Panc1 (cell line): Measurements from ENCODE around the gene DPM2. TPM values are rescaled to one million over a fixed set of nuclear protein-coding genes. Genes with fewer than 3 reads are reported as not detected.

Experiments used
- ATAC-seq: fragments of 200-7000 bp; cut with Tn5 transposase; 2 replicates; pipeline ENCODE4 v1.9.1; 2020; ENCODE audit warnings: mild to moderate bottlenecking, moderate library complexity
- BruUV-seq: library from RNA; stranded (reverse); fragments of 400-500 nt; replicated peaks from 2 replicates; lab custom pipeline; 2021; lab: Mats Ljungman, UMichigan
- CTCF ChIA-PET: fragments of 300-600 bp; sonication (Branson Sonifier 250); formaldehyde crosslinking; loops from one replicate; lab custom pipeline; 2022; ENCODE audit warnings: antibody characterized with exemption; lab: Charles Lee
- POLR2A ChIA-PET: fragments of 300-600 bp; sonication (Branson Sonifier 250); formaldehyde crosslinking; loops from one replicate; lab custom pipeline; 2022; ENCODE audit warnings: antibody characterized with exemption; lab: Charles Lee
- DNase-seq: peaks from one replicate; pipeline ENCODE4 v3.0.0-alpha.2; 2010; ENCODE audit warnings: low read depth, low spot score
- H3K27ac ChIP-seq: 2 replicates; pipeline ENCODE4 v1.5.1; 2011; ENCODE audit warnings: mild to moderate bottlenecking, low read length, inconsistent platforms
- H3K27me3 ChIP-seq: fragments of 200-500 bp; sonication (Bioruptor generic); 2 replicates; pipeline ENCODE4 v1.6.0; 2014; ENCODE audit warnings: low read length, inconsistent platforms; ENCODE audit not compliant: control insufficient read depth, insufficient read depth
- H3K36me3 ChIP-seq: fragments of 200-500 bp; sonication (Bioruptor generic); 2 replicates; pipeline ENCODE4 v1.5.1; 2014; ENCODE audit warnings: inconsistent platforms, mild to moderate bottlenecking, low read length, moderate library complexity; ENCODE audit not compliant: control insufficient read depth, insufficient read depth
- H3K4me1 ChIP-seq: 2 replicates; pipeline ENCODE4 v1.5.1; 2011; ENCODE audit warnings: inconsistent platforms, mild to moderate bottlenecking, low read length, moderate library complexity; ENCODE audit not compliant: control insufficient read depth, insufficient read depth
- H3K4me3 ChIP-seq, 2 experiments: 2 replicates each; pipeline ENCODE4 v1.5.1; 2011 to 2012; ENCODE audit warnings: low read depth in 2 of 2, low read length in 2 of 2, mild to moderate bottlenecking in 2 of 2, inconsistent platforms in 1 of 2, moderate library complexity in 1 of 2
- H3K9me3 ChIP-seq: fragments of 200-500 bp; sonication (Bioruptor generic); 2 replicates; pipeline ENCODE4 v1.5.1; 2014; ENCODE audit warnings: low read depth, mild to moderate bottlenecking, inconsistent platforms, low read length, moderate library complexity; ENCODE audit not compliant: control insufficient read depth, insufficient read depth
- POLR2AphosphoS5 ChIP-seq: IDR thresholded peaks from 2 replicates; pipeline ENCODE4 v1.6.1; 2012; ENCODE audit warnings: mild to moderate bottlenecking, low read depth, low read length, moderate library complexity
- SIN3A ChIP-seq: IDR thresholded peaks from 2 replicates; pipeline ENCODE4 v1.6.1; 2012; ENCODE audit warnings: low read depth, mild to moderate bottlenecking, low read length, moderate library complexity, borderline replicate concordance; ENCODE audit not compliant: insufficient read depth
- TCF7L2 ChIP-seq: IDR thresholded peaks from 2 replicates; pipeline ENCODE4 v1.6.1; 2011; ENCODE audit warnings: mild to moderate bottlenecking, low read depth, low read length, inconsistent platforms
- in situ Hi-C: cut with HindIII; loops from 2 replicates; pipeline ENCODE4 v1.10.0; 2016; ENCODE audit warnings: low sequenced_read_pairs, low pct_unique_long_range_greater_than_20kb
- intact Hi-C: fragments of 100-400 bp; cut with micrococcal nuclease; formaldehyde crosslinking; loops from one replicate; pipeline ENCODE4 v1.10.0; 2022; ENCODE audit not compliant: unreplicated experiment
- total RNA-seq: library from RNA; stranded (reverse); gene quantifications from one replicate; pipeline ENCODE4 v1.2.1, GENCODE V29; 2021; ENCODE audit not compliant: unreplicated experiment
- TF ChIP-seq, protein P1 (sequence below): fragments of 450-650 bp; IDR thresholded peaks from 2 replicates; pipeline ENCODE4 v1.5.1; 2017; ENCODE audit warnings: mild to moderate bottlenecking
- TF ChIP-seq, protein P2 (sequence below), 2 experiments: IDR thresholded peaks; 2 replicates each; pipeline ENCODE4 v1.6.1; 2011 to 2012; ENCODE audit warnings: low read depth in 2 of 2, control low read depth in 1 of 2, low read length in 1 of 2, mild to moderate bottlenecking in 1 of 2, moderate library complexity in 1 of 2; ENCODE audit not compliant: insufficient read depth in 1 of 2

Gene DPM2
- total RNA-seq, 1 experiment from 2014 or later, result 58.7 TPM

DNA sequence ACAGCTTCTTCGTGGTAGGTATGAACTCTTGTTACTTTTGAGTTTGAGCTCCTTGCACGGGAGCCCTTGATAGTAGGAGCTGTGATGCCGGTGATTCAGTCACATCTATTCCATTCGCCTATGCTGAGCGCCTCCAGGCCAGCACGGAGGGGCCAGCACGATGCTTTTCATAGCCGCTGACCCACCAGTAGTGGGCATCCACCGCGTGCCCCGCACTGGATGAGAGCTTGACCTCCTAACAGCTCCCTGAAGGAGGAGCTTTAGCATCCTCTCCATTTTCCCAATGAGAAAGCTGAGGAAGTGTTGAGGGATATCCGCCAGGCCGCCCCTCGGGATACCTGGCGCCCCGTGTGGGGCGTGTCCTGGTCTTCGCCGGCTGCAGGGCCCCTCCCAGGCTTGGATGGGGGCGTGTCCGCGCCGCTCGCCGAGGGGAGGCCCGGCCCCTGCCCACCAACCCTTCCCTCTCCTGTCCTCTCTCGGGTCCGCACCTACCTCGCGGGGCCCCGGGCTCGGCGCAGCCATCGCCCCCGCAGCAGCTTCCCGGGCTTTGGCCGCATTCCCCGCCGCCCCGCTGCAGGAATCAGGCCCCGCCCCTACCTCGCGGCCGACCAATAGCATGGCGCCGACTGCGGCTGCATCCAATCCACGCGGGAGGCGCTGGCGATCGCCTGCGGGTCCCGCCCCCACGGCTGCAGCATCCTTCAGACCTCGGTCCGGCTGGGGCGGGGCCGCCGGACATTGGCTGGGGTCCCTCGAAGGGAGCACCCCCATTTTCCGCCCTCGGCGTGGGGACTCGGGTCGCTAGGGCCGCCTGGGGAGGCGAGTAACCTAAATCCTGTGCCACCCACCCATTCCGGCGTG lies 7.2 kb downstream of the DPM2 start, which contains the start of gene PIP5KL1:
Gene PIP5KL1 (minus strand): TSS at position 547 of the 861 bp plus-strand sequence. CDS start 25 bp downstream, at position 522.
- Histone ChIP-seq H3K36me3 (no peaks in the 10 kb centered on the region), H3K4me3 (peak within 1 kb of the TSS; percentile 50 to 62), H3K4me1 (peaks cover 33% of the 10 kb centered on the region), H3K9me3 (no peaks in the 10 kb centered on the region), H3K27ac (peak within 1 kb of the TSS; percentile 92), H3K27me3 (no peaks in the 10 kb centered on the region)
- ChIA-PET POLR2A (interaction anchor here (0.5 kb wide), 1 partner anchor 193 kb away, joined by 3 read pairs; no protein-coding TSS in a partner anchor), CTCF (no interaction called here)
- no peak for DNase-seq
- BruUV-seq, result no TSS peak
- peak; percentile 79 for ATAC-seq
- in situ Hi-C loops, result loop anchor here (25.0 kb wide), 1 partner anchor 157 kb away; no protein-coding TSS in a partner anchor
- TF ChIP-seq, protein P1, sequence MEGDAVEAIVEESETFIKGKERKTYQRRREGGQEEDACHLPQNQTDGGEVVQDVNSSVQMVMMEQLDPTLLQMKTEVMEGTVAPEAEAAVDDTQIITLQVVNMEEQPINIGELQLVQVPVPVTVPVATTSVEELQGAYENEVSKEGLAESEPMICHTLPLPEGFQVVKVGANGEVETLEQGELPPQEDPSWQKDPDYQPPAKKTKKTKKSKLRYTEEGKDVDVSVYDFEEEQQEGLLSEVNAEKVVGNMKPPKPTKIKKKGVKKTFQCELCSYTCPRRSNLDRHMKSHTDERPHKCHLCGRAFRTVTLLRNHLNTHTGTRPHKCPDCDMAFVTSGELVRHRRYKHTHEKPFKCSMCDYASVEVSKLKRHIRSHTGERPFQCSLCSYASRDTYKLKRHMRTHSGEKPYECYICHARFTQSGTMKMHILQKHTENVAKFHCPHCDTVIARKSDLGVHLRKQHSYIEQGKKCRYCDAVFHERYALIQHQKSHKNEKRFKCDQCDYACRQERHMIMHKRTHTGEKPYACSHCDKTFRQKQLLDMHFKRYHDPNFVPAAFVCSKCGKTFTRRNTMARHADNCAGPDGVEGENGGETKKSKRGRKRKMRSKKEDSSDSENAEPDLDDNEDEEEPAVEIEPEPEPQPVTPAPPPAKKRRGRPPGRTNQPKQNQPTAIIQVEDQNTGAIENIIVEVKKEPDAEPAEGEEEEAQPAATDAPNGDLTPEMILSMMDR, result no peak
- TF ChIP-seq POLR2AphosphoS5 (peak; percentile 40), SIN3A (0 out of 2 replicates have a peak, but pooled peaks have one; percentile 27)
- TF ChIP-seq, protein P2, sequence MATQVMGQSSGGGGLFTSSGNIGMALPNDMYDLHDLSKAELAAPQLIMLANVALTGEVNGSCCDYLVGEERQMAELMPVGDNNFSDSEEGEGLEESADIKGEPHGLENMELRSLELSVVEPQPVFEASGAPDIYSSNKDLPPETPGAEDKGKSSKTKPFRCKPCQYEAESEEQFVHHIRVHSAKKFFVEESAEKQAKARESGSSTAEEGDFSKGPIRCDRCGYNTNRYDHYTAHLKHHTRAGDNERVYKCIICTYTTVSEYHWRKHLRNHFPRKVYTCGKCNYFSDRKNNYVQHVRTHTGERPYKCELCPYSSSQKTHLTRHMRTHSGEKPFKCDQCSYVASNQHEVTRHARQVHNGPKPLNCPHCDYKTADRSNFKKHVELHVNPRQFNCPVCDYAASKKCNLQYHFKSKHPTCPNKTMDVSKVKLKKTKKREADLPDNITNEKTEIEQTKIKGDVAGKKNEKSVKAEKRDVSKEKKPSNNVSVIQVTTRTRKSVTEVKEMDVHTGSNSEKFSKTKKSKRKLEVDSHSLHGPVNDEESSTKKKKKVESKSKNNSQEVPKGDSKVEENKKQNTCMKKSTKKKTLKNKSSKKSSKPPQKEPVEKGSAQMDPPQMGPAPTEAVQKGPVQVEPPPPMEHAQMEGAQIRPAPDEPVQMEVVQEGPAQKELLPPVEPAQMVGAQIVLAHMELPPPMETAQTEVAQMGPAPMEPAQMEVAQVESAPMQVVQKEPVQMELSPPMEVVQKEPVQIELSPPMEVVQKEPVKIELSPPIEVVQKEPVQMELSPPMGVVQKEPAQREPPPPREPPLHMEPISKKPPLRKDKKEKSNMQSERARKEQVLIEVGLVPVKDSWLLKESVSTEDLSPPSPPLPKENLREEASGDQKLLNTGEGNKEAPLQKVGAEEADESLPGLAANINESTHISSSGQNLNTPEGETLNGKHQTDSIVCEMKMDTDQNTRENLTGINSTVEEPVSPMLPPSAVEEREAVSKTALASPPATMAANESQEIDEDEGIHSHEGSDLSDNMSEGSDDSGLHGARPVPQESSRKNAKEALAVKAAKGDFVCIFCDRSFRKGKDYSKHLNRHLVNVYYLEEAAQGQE (IDR thresholded peaks at IDR 0.05; ENCODE audit: insufficient read depth in 1 of 2, low read depth in 2 of 2, low read length in 1 of 2), result 0 out of 4 replicates have a peak, but pooled peaks of 1 of the 2 experiments have one; percentile 42
- intact Hi-C loops, result no loop called here

DNA sequence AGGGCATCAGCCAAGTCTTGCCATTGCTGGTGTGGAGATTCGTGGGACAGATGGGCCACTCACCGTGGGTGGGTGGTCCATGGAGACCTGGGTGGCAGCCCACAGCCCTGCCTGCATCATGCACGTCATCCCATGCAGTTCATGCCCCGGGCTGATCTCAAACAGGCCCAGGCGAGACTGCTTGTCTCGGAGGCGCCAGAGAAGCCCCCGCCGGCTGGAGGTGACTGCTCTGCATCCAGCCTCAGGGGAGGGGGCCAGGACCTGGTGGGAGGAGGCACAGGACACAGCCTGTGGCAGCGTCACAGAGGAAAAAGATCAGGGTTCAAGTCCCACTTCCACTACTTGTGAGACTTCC lies 8.1 kb downstream of the DPM2 start:
- TF ChIP-seq, protein P2 (IDR thresholded peaks at IDR 0.05; ENCODE audit: insufficient read depth in 1 of 2, low read depth in 2 of 2, low read length in 1 of 2), result no peak
- TF ChIP-seq, protein P1, result no peak
- TF ChIP-seq SIN3A, result no peak
- TF ChIP-seq POLR2AphosphoS5, result no peak
- TF ChIP-seq TCF7L2, result no peak
- Histone ChIP-seq H3K4me3 (peak overlapping the region; percentile 50 to 62; a peak in 2 of 4 replicates), H3K27ac (no peak overlapping the region), H3K36me3 (no peaks in the 10 kb centered on the region), H3K4me1 (peaks cover 25% of the 10 kb centered on the region), H3K27me3 (no peaks in the 10 kb centered on the region), H3K9me3 (no peaks in the 10 kb centered on the region)
- in situ Hi-C loops, result loop anchor here (25.0 kb wide), 1 partner anchor 158 kb away; no protein-coding TSS in a partner anchor
- no TSS peak for BruUV-seq
- CTCF ChIA-PET, result interaction anchor here (0.6 kb wide), 1 partner anchor 195 kb away, joined by 3 read pairs; no protein-coding TSS in a partner anchor
- intact Hi-C loops, result no loop called here
- DNase-seq (no peak), ATAC-seq (no peak)
- POLR2A ChIA-PET, result interaction anchor here (0.5 kb wide), 1 partner anchor 192 kb away, joined by 3 read pairs; no protein-coding TSS in a partner anchor
